ENCODE measurements around the gene NOCT.

- TF ChIP-seq CBFB (CRISPR knock-in tag; IDR thresholded peaks at IDR 0.05; ENCODE audit: low read depth) (no peak), CTCF (IDR thresholded peaks at IDR 0.05) (no peak), ATF3 (CRISPR knock-in tag; conservative IDR thresholded peaks at IDR 0.05) (no peak), E2F1 (CRISPR knock-in tag; IDR thresholded peaks at IDR 0.05) (no peak), MAX (CRISPR knock-in tag; IDR thresholded peaks at IDR 0.05) (no peak), GABPB1 (CRISPR knock-in tag; IDR thresholded peaks at IDR 0.05) (no peak), TEAD4 (CRISPR knock-in tag; IDR thresholded peaks at IDR 0.05) (no peak), ZBTB43 (CRISPR knock-in tag; IDR thresholded peaks at IDR 0.05) (no peak), STAT6 (CRISPR knock-in tag; conservative IDR thresholded peaks at IDR 0.05; ENCODE audit: low read depth) (no peak), ATF6 (CRISPR knock-in tag; IDR thresholded peaks at IDR 0.05) (no peak), HMGXB4 (CRISPR knock-in tag; IDR thresholded peaks at IDR 0.05) (no peak)
Measured at GRCh38 chr4:138984647-138985046, 30.9 kb upstream of the NOCT start.
